H1 (cell line): Measurements from ENCODE around the gene RBL1. TPM values are rescaled to one million over a fixed set of nuclear protein-coding genes. Genes with fewer than 3 reads are reported as not detected.

Source experiments
- CEBPB ChIP-seq: IDR thresholded peaks from 2 replicates; pipeline ENCODE4 v1.6.1; 2012; ENCODE audit warnings: low read depth, low read length
- FOSL1 ChIP-seq: IDR thresholded peaks from 2 replicates; pipeline ENCODE4 v1.6.1; 2011; ENCODE audit warnings: mild to moderate bottlenecking, low read depth, low read length, moderate library complexity; ENCODE audit not compliant: insufficient read depth
- KDM1A ChIP-seq: fragments of 200-600, 300-600 bp; sonication (generic); IDR thresholded peaks from 2 replicates; pipeline ENCODE4 v1.7.1; 2016; ENCODE audit warnings: mild to moderate bottlenecking, low read length, borderline replicate concordance
- SIN3A ChIP-seq, 2 experiments: IDR thresholded peaks in 1 of 2; conservative IDR thresholded peaks in 1 of 2; 2 replicates each; pipeline ENCODE4 v1.6.1; 2011 to 2012; ENCODE audit warnings: low read length in 2 of 2, improper control_type of control experiment in 1 of 2, low read depth in 1 of 2, mild to moderate bottlenecking in 1 of 2
- SP4 ChIP-seq: IDR thresholded peaks from 2 replicates; pipeline ENCODE4 v1.6.1; 2012; ENCODE audit warnings: low read length, inconsistent platforms
- TAF1 ChIP-seq: IDR thresholded peaks from 2 replicates; pipeline ENCODE4 v1.6.1; 2011; ENCODE audit warnings: mild to moderate bottlenecking, low read depth, low read length
- TBP ChIP-seq: IDR thresholded peaks from 2 replicates; pipeline ENCODE4 v1.6.1; 2011; ENCODE audit warnings: low read depth, low read length, improper control_type of control experiment
- polyA plus RNA-seq, 7 experiments: library from polyadenylated mRNA; depleted of rRNA in 3 of 7; stranded (reverse) in 5 of 7; unstranded in 2 of 7; fragments of >200 nt in 5 of 7; fragments of 200-250 nt in 2 of 7; gene quantifications; 1 replicate in 5 of 7; 2 replicates in 1 of 7; 4 replicates in 1 of 7; pipeline versions ENCODE4 v1.2.1 to v1.2.3, GENCODE V29; 2011 to 2013; ENCODE audit warnings: missing spikeins in 2 of 7, mixed read lengths in 2 of 7
- total RNA-seq: library from RNA; stranded (reverse); fragmentation: NEBNext Ultra II Directional; extraction: Animal tissue kit (Norgen Biotek cat#: 25700); gene quantifications from 2 replicates; pipeline ENCODE4 v1.2.1, GENCODE V29; 2021
- TF ChIP-seq, protein P1 (sequence below): fragments of 300-600 bp; sonication (generic); IDR thresholded peaks from 2 replicates; pipeline ENCODE4 v1.7.1; 2012; ENCODE audit warnings: low read length, moderate library complexity, mild to moderate bottlenecking, inconsistent platforms; ENCODE audit not compliant: insufficient replicate concordance
- TF ChIP-seq, protein P2 (sequence below): IDR thresholded peaks from 2 replicates; pipeline ENCODE4 v1.6.1; 2012; ENCODE audit warnings: inconsistent platforms

The RBL1 gene
- total and polyA plus RNA-seq, 2 of the 8 experiments (the other 6 are each of a cell fraction or from before 2014, with no cell fraction given): 3.2 to 12.3 TPM

GRCh38 chr20:36975099-36975818 lies 120.5 kb downstream of the RBL1 start (continued):
- TF ChIP-seq, protein P1, sequence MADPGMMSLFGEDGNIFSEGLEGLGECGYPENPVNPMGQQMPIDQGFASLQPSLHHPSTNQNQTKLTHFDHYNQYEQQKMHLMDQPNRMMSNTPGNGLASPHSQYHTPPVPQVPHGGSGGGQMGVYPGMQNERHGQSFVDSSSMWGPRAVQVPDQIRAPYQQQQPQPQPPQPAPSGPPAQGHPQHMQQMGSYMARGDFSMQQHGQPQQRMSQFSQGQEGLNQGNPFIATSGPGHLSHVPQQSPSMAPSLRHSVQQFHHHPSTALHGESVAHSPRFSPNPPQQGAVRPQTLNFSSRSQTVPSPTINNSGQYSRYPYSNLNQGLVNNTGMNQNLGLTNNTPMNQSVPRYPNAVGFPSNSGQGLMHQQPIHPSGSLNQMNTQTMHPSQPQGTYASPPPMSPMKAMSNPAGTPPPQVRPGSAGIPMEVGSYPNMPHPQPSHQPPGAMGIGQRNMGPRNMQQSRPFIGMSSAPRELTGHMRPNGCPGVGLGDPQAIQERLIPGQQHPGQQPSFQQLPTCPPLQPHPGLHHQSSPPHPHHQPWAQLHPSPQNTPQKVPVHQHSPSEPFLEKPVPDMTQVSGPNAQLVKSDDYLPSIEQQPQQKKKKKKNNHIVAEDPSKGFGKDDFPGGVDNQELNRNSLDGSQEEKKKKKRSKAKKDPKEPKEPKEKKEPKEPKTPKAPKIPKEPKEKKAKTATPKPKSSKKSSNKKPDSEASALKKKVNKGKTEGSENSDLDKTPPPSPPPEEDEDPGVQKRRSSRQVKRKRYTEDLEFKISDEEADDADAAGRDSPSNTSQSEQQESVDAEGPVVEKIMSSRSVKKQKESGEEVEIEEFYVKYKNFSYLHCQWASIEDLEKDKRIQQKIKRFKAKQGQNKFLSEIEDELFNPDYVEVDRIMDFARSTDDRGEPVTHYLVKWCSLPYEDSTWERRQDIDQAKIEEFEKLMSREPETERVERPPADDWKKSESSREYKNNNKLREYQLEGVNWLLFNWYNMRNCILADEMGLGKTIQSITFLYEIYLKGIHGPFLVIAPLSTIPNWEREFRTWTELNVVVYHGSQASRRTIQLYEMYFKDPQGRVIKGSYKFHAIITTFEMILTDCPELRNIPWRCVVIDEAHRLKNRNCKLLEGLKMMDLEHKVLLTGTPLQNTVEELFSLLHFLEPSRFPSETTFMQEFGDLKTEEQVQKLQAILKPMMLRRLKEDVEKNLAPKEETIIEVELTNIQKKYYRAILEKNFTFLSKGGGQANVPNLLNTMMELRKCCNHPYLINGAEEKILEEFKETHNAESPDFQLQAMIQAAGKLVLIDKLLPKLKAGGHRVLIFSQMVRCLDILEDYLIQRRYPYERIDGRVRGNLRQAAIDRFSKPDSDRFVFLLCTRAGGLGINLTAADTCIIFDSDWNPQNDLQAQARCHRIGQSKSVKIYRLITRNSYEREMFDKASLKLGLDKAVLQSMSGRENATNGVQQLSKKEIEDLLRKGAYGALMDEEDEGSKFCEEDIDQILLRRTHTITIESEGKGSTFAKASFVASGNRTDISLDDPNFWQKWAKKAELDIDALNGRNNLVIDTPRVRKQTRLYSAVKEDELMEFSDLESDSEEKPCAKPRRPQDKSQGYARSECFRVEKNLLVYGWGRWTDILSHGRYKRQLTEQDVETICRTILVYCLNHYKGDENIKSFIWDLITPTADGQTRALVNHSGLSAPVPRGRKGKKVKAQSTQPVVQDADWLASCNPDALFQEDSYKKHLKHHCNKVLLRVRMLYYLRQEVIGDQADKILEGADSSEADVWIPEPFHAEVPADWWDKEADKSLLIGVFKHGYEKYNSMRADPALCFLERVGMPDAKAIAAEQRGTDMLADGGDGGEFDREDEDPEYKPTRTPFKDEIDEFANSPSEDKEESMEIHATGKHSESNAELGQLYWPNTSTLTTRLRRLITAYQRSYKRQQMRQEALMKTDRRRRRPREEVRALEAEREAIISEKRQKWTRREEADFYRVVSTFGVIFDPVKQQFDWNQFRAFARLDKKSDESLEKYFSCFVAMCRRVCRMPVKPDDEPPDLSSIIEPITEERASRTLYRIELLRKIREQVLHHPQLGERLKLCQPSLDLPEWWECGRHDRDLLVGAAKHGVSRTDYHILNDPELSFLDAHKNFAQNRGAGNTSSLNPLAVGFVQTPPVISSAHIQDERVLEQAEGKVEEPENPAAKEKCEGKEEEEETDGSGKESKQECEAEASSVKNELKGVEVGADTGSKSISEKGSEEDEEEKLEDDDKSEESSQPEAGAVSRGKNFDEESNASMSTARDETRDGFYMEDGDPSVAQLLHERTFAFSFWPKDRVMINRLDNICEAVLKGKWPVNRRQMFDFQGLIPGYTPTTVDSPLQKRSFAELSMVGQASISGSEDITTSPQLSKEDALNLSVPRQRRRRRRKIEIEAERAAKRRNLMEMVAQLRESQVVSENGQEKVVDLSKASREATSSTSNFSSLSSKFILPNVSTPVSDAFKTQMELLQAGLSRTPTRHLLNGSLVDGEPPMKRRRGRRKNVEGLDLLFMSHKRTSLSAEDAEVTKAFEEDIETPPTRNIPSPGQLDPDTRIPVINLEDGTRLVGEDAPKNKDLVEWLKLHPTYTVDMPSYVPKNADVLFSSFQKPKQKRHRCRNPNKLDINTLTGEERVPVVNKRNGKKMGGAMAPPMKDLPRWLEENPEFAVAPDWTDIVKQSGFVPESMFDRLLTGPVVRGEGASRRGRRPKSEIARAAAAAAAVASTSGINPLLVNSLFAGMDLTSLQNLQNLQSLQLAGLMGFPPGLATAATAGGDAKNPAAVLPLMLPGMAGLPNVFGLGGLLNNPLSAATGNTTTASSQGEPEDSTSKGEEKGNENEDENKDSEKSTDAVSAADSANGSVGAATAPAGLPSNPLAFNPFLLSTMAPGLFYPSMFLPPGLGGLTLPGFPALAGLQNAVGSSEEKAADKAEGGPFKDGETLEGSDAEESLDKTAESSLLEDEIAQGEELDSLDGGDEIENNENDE: no peak
- TF ChIP-seq TAF1: no peak
- no peak for TF ChIP-seq FOSL1
- no peak for TF ChIP-seq TBP
- no peak for TF ChIP-seq SIN3A (conservative IDR thresholded peaks at IDR 0.05 in 1 of 2, IDR thresholded peaks at IDR 0.05 in 1 of 2; ENCODE audit: low read depth in 1 of 2, low read length in 2 of 2)
- TF ChIP-seq CEBPB: no peak
- TF ChIP-seq SP4: no peak
- TF ChIP-seq KDM1A: no peak
- TF ChIP-seq, protein P2, sequence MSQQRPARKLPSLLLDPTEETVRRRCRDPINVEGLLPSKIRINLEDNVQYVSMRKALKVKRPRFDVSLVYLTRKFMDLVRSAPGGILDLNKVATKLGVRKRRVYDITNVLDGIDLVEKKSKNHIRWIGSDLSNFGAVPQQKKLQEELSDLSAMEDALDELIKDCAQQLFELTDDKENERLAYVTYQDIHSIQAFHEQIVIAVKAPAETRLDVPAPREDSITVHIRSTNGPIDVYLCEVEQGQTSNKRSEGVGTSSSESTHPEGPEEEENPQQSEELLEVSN: no peak
